K562 (cell line): Measurements from ENCODE around the gene COL25A1. TPM values are rescaled to one million over a fixed set of nuclear protein-coding genes. Genes with fewer than 3 reads are reported as not detected.

Experiments used
- ATAC-seq: fragments of 200-7000 bp; cut with Tn5 transposase; 3 replicates; pipeline ENCODE4 v1.9.1; 2020; ENCODE audit warnings: moderate library complexity
- BruUV-seq: library from RNA; stranded (reverse); fragments of 400-500 nt; replicated peaks from 2 replicates; lab custom pipeline; 2021; lab: Mats Ljungman, UMichigan
- CTCF ChIA-PET: fragments of 300-600 bp; formaldehyde crosslinking; extraction: SDS; loops from one replicate; lab custom pipeline; 2021; ENCODE audit warnings: low intra/inter-chr PET ratio; lab: Yijun Ruan, JAX
- POLR2A ChIA-PET: fragments of 300-600, 350-650 bp; sonication (Branson Sonifier 250); formaldehyde crosslinking; extraction: SDS; loops from one replicate; lab custom pipeline; 2021; ENCODE audit warnings: antibody characterized with exemption, inconsistent platforms; lab: Yijun Ruan, JAX
- DNase-seq, 4 experiments: peaks; one replicate each; pipeline versions ENCODE4 v3.0.0 to v3.0.0-alpha.2; 2011 to 2018; ENCODE audit warnings: low spot score in 3 of 4, mixed read lengths in 3 of 4; ENCODE audit errors: extremely low read depth in 1 of 4
- FAIRE-seq: peaks from 2 replicates; lab custom pipeline; 2011; peaks lifted over from hg19 to GRCh38; lab: Jason Lieb, UNC
- H2AFZ ChIP-seq: 2 replicates; pipeline ENCODE4 v1.6.0; 2011; ENCODE audit warnings: low read depth, low read length, control low read depth, inconsistent platforms
- H3K27ac ChIP-seq: fragments of 200-600 bp; 3 replicates; pipeline ENCODE4 v1.8.0; 2011; ENCODE audit warnings: low read depth, mild to moderate bottlenecking, control low read depth, inconsistent platforms, low read length, moderate library complexity, mixed read lengths; ENCODE audit errors: extremely low read depth
- H3K27me3 ChIP-seq, 2 experiments: fragments of 300-600 bp in 1 of 2; 2 replicates in 1 of 2; 3 replicates in 1 of 2; pipeline versions ENCODE4 v1.6.0 to v1.8.0; 2011; ENCODE audit warnings: inconsistent platforms in 2 of 2, low read length in 2 of 2, mild to moderate bottlenecking in 1 of 2, mixed read lengths in 1 of 2, moderate library complexity in 1 of 2; ENCODE audit not compliant: control insufficient read depth in 2 of 2, insufficient read depth in 2 of 2
- H3K36me3 ChIP-seq: fragments of 300-600 bp; 3 replicates; pipeline ENCODE4 v1.8.0; 2011; ENCODE audit warnings: mild to moderate bottlenecking, low read length, inconsistent platforms; ENCODE audit not compliant: control insufficient read depth, insufficient read depth
- H3K4me1 ChIP-seq, 2 experiments: fragments of 200-600 bp in 1 of 2; replicated peaks in 1 of 2; 2 replicates in 1 of 2; 3 replicates in 1 of 2; pipeline versions ENCODE4 v1.5.1 to v1.8.0; 2011; ENCODE audit warnings: inconsistent platforms in 2 of 2, low read length in 2 of 2, mild to moderate bottlenecking in 1 of 2, mixed read lengths in 1 of 2, moderate library complexity in 1 of 2; ENCODE audit not compliant: control insufficient read depth in 2 of 2, insufficient read depth in 2 of 2
- H3K4me2 ChIP-seq: 2 replicates; pipeline ENCODE4 v1.6.1; 2011; ENCODE audit warnings: low read length, control low read depth, inconsistent platforms, mixed read lengths; ENCODE audit not compliant: insufficient read depth
- H3K4me3 ChIP-seq: fragments of 200-600 bp; sonication (generic), shearing (Covaris generic); 2 replicates; pipeline ENCODE4 v1.5.1; 2016; ENCODE audit warnings: control low read depth, inconsistent platforms
- H3K79me2 ChIP-seq: fragments of 200-600 bp; 3 replicates; pipeline ENCODE4 v1.8.0; 2011; ENCODE audit warnings: low read length, inconsistent platforms; ENCODE audit not compliant: control insufficient read depth, insufficient read depth
- H3K9ac ChIP-seq, 2 experiments: 2 replicates each; pipeline versions ENCODE4 v1.6.0 to v1.6.1; 2011; ENCODE audit warnings: low read depth in 2 of 2, low read length in 2 of 2, control low read depth in 1 of 2, inconsistent platforms in 1 of 2, mild to moderate bottlenecking in 1 of 2, mixed read lengths in 1 of 2; ENCODE audit not compliant: insufficient read depth in 1 of 2
- H3K9me1 ChIP-seq: one replicate; pipeline ENCODE4 v1.6.0; 2011; ENCODE audit warnings: inconsistent platforms, mild to moderate bottlenecking, low read length, moderate library complexity; ENCODE audit not compliant: control insufficient read depth, insufficient read depth
- H3K9me3 ChIP-seq: replicated peaks from 2 replicates; pipeline ENCODE4 v1.5.1; 2011; ENCODE audit warnings: low read depth, low read length, inconsistent platforms; ENCODE audit not compliant: control insufficient read depth, insufficient read depth
- H4K20me1 ChIP-seq: replicated peaks from 2 replicates; pipeline ENCODE4 v1.6.1; 2011; ENCODE audit warnings: low read length, inconsistent platforms, mixed read lengths; ENCODE audit not compliant: control insufficient read depth, insufficient read depth
- FOS ChIP-seq: IDR thresholded peaks from 3 replicates; pipeline ENCODE4 v1.6.1; 2011; ENCODE audit not compliant: insufficient read length; ENCODE audit errors: extremely low read depth
- MAFK ChIP-seq: IDR thresholded peaks from 2 replicates; pipeline ENCODE4 v1.6.1; 2011; ENCODE audit warnings: low read length, improper control_type of control experiment
- MYNN ChIP-seq, 2 experiments: sonication (generic); formaldehyde crosslinking in 1 of 2; IDR thresholded peaks; 2 replicates each; pipeline versions ENCODE4 v1.5.0 to v1.6.1; 2016 to 2020; ENCODE audit warnings: antibody characterized with exemption in 1 of 2, missing genetic modification reagents in 1 of 2
- POLR2H ChIP-seq: IDR thresholded peaks from 2 replicates; pipeline ENCODE4 v1.6.1; 2016; ENCODE audit warnings: missing genetic modification characterization, low read depth, mild to moderate bottlenecking, control low read depth, missing compliant biosample characterization, moderate library complexity
- RBM15 ChIP-seq: fragments of 200-400 bp; formaldehyde crosslinking; IDR thresholded peaks from 2 replicates; pipeline ENCODE4 v1.6.1; 2018; ENCODE audit warnings: mild to moderate bottlenecking, low read length, moderate library complexity; ENCODE audit not compliant: insufficient read depth
- RCOR1 ChIP-seq, 2 experiments: IDR thresholded peaks; 2 replicates each; pipeline ENCODE4 v1.6.1; 2012; ENCODE audit warnings: low read depth in 2 of 2, low read length in 2 of 2, borderline replicate concordance in 1 of 2, improper control_type of control experiment in 1 of 2
- SMAD4 ChIP-seq: fragments of 250-450 bp; sonication (Bioruptor Pico); conservative IDR thresholded peaks from 2 replicates; pipeline ENCODE4 v1.8.0; 2021; ENCODE audit warnings: inconsistent platforms, mild to moderate bottlenecking, moderate library complexity
- SNIP1 ChIP-seq: fragments of 450-650 bp; IDR thresholded peaks from 2 replicates; pipeline ENCODE4 v1.7.1; 2017; ENCODE audit warnings: low read depth, mild to moderate bottlenecking
- SOX6 ChIP-seq: fragments of 450-650 bp; IDR thresholded peaks from 2 replicates; pipeline ENCODE4 v1.6.1; 2014; ENCODE audit warnings: mild to moderate bottlenecking
- ZNF311 ChIP-seq: fragments of 250-450 bp; sonication (Bioruptor Pico); IDR thresholded peaks from 2 replicates; pipeline ENCODE4 v1.4.0; 2020; ENCODE audit warnings: mild to moderate bottlenecking, moderate library complexity
- ZNF444 ChIP-seq: fragments of 250-450 bp; sonication (Bioruptor Pico); IDR thresholded peaks from 2 replicates; pipeline ENCODE4 v1.4.0; 2020; ENCODE audit warnings: mild to moderate bottlenecking, moderate library complexity
- ZNF668 ChIP-seq: fragments of 250-450 bp; sonication (Bioruptor Pico); IDR thresholded peaks from 2 replicates; pipeline ENCODE4 v1.8.0; 2022; ENCODE audit warnings: mild to moderate bottlenecking, inconsistent platforms
- ZNF75A ChIP-seq: fragments of 450-650 bp; formaldehyde crosslinking; IDR thresholded peaks from 2 replicates; pipeline ENCODE4 v1.4.0; 2020; ENCODE audit warnings: mild to moderate bottlenecking
- WGBS: fragments of 100-300 bp; shearing (Covaris generic); methylation state at CpG from one replicate; pipeline ENCODE4 v1.1.6; 2016; ENCODE audit warnings: low coverage, mixed read lengths; ENCODE audit not compliant: insufficient coverage; ENCODE audit errors: missing lambda C conversion rate; 5-methylcytosine and 5-hydroxymethylcytosine counted together
- in situ Hi-C: fragments of 300-500 bp; cut with MboI; formaldehyde crosslinking; loops from 4 replicates; pipeline ENCODE4 v1.15.0; 2018; ENCODE audit warnings: inconsistent platforms, mixed read lengths
- intact Hi-C: fragments of 100-400 bp; cut with micrococcal nuclease; formaldehyde crosslinking; loops from 2 replicates; pipeline ENCODE4 v1.14.2; 2022
- polyA plus RNA-seq, 8 experiments: library from polyadenylated mRNA; depleted of rRNA in 4 of 8; stranded (reverse) in 5 of 8; unstranded in 3 of 8; fragments of >200 nt; fragmentation: Nextera tagmentation in 2 of 8; fragmentation: Illumina TruSeq in 1 of 8; extraction: Ambion mirVana in 2 of 8; extraction: Trizol in 1 of 8; gene quantifications; 2 replicates each; pipeline versions ENCODE4 v1.2.1 to v1.2.3, GENCODE V29; 2011 to 2014; ENCODE audit warnings: inconsistent platforms in 1 of 8, missing spikeins in 1 of 8
- total RNA-seq, 7 experiments: library from RNA; depleted of rRNA in 6 of 7; stranded (reverse); fragments of >200 nt in 6 of 7; fragmentation: Illumina TruSeq in 2 of 7; extraction: Trizol in 2 of 7; gene quantifications; 2 replicates each; pipeline versions ENCODE4 v1.2.1 to v1.2.3, GENCODE V29; 2011 to 2021; ENCODE audit warnings: low replicate concordance in 1 of 7
- TF ChIP-seq, protein P1 (sequence below): fragments of 450-650 bp; IDR thresholded peaks from 2 replicates; pipeline ENCODE4 v1.6.1; 2016; ENCODE audit warnings: low read depth, mild to moderate bottlenecking, moderate library complexity
- TF ChIP-seq, protein P2 (sequence below), 2 experiments: fragments of 200-800 bp in 1 of 2; sonication (Bioruptor generic) in 1 of 2; sonication (generic) in 1 of 2; formaldehyde crosslinking in 1 of 2; IDR thresholded peaks in 1 of 2; conservative IDR thresholded peaks in 1 of 2; 2 replicates each; pipeline versions ENCODE4 v1.5.0 to v1.6.1; 2016 to 2020; ENCODE audit warnings: missing compliant biosample characterization in 1 of 2, missing genetic modification characterization in 1 of 2, missing genetic modification reagents in 1 of 2

Gene COL25A1
- total and polyA plus RNA-seq, 9 of the 15 experiments (the other 6 are each of a cell fraction or from before 2014, with no cell fraction given) = 0.03 to 0.62 (median 0.27) TPM

DNA sequence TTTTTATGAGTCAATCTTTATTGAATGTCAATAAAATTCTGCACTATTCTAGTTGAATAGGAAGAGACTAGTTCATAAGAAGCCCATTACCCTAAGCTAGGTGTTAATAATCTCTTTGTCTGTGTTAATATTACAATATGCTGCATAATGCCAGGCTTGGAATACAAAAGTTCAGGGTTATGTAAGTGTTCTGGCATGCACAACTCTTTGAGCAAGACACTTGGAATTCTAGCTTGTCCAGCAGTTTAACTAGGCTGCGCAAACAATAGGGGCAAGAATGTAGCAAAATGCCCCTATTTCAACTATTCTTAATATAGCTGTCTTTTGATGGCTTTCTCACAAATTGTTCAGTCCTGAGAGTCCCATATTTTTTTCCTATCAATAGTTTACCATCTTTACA is 508.3 kb downstream of the COL25A1 start:
- Histone ChIP-seq H3K4me3 (no peak overlapping the region), H3K9me3 (no peaks in the 10 kb centered on the region), H4K20me1 (no peaks in the 10 kb centered on the region), H3K36me3 (no peaks in the 10 kb centered on the region), H2AFZ (no peak overlapping the region), H3K27ac (no peak overlapping the region), H3K9me1 (no peaks in the 10 kb centered on the region), H3K79me2 (no peaks in the 10 kb centered on the region), H3K27me3 (peaks cover 11 to 17% of the 10 kb centered on the region in 2 experiments; a peak in 4 of 5 replicates), H3K4me1 (no peaks in the 10 kb centered on the region; a peak in 1 of 5 replicates), H3K4me2 (no peak overlapping the region), H3K9ac (no peak overlapping the region)
- WGBS = 9% methylated on average over 1 of the region's 1 CpG
- intact Hi-C loops = no loop called here
- DNase-seq (no peak), FAIRE-seq (no peak), ATAC-seq (no peak)
- CTCF ChIA-PET = no interaction called here
- in situ Hi-C loops = no loop called here
- no TSS peak for BruUV-seq
- POLR2A ChIA-PET = interaction anchor here (0.6 kb wide), 1 partner anchor 10 kb away, joined by 3 read pairs; no protein-coding TSS in a partner anchor
- TF ChIP-seq SNIP1 (no peak), SMAD4 (CRISPR knock-in tag) (no peak), MYNN (IDR thresholded peaks at IDR 0.05) (no peak), MYNN (CRISPR knock-in tag; IDR thresholded peaks at IDR 0.05) (no peak), RBM15 (no peak), ZNF668 (CRISPR knock-in tag) (no peak), ZNF444 (CRISPR knock-in tag) (no peak), MAFK (no peak), POLR2H (tag) (no peak), RCOR1 (IDR thresholded peaks at IDR 0.05; ENCODE audit: borderline replicate concordance in 1 of 2, low read depth in 2 of 2, low read length in 2 of 2) (no peak), FOS (no peak), ZNF75A (no peak), ZNF311 (no peak), SOX6 (no peak)
- TF ChIP-seq, protein P1, sequence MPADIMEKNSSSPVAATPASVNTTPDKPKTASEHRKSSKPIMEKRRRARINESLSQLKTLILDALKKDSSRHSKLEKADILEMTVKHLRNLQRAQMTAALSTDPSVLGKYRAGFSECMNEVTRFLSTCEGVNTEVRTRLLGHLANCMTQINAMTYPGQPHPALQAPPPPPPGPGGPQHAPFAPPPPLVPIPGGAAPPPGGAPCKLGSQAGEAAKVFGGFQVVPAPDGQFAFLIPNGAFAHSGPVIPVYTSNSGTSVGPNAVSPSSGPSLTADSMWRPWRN = no peak
- TF ChIP-seq, protein P2, sequence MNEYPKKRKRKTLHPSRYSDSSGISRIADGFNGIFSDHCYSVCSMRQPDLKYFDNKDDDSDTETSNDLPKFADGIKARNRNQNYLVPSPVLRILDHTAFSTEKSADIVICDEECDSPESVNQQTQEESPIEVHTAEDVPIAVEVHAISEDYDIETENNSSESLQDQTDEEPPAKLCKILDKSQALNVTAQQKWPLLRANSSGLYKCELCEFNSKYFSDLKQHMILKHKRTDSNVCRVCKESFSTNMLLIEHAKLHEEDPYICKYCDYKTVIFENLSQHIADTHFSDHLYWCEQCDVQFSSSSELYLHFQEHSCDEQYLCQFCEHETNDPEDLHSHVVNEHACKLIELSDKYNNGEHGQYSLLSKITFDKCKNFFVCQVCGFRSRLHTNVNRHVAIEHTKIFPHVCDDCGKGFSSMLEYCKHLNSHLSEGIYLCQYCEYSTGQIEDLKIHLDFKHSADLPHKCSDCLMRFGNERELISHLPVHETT (CRISPR knock-in tag; conservative IDR thresholded peaks at IDR 0.05 in 1 of 2, IDR thresholded peaks at IDR 0.05 in 1 of 2) = no peak
